GM12892 (cell line): ENCODE results near the gene PRR22.

Experiments used
- POLR2A ChIP-seq: IDR thresholded peaks from 2 replicates; pipeline ENCODE4 v1.6.1; 2011; ENCODE audit warnings: low read depth, low read length, control low read depth
- POLR2AphosphoS5 ChIP-seq: IDR thresholded peaks from 2 replicates; pipeline ENCODE4 v1.6.1; 2011; ENCODE audit warnings: low read depth, low read length, control low read depth
- TAF1 ChIP-seq: IDR thresholded peaks from 2 replicates; pipeline ENCODE4 v1.6.1; 2011; ENCODE audit warnings: low read depth, mild to moderate bottlenecking, control low read depth, low read length, borderline replicate concordance

DNA sequence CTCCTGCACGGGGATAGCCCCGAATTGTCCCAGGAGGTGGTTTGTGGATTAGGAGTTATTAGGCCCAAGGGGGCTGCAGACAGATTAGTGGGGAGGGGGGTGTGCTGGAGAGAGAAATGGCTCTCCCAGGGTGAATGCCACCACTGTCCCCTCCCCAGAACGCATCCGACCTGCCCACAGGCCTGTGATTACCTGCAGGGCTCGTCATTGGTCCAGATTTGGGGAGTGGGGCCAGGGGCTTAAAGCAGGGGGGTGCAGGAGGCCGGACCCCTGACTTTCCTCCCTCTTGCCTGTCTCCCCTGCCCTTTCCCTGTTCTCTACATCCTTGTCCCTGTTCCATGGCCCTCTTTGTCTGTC lies 21.6 kb upstream of the PRR22 start:
- TF ChIP-seq POLR2A, result no peak
- no peak for TF ChIP-seq POLR2AphosphoS5
- no peak for TF ChIP-seq TAF1
